ENCODE measurements around the gene ZNF438. TPM values are rescaled to one million over a fixed set of nuclear protein-coding genes. Genes with fewer than 3 reads are reported as not detected.
"Not testable (repeated sequence)": the region's sequence is repeated elsewhere in the genome, so short reads cannot be mapped to it uniquely, and the experiment has no call there.

The ZNF438 gene
- total RNA-seq, 1 donor from 2014 or later, result 1.3 TPM

DNA sequence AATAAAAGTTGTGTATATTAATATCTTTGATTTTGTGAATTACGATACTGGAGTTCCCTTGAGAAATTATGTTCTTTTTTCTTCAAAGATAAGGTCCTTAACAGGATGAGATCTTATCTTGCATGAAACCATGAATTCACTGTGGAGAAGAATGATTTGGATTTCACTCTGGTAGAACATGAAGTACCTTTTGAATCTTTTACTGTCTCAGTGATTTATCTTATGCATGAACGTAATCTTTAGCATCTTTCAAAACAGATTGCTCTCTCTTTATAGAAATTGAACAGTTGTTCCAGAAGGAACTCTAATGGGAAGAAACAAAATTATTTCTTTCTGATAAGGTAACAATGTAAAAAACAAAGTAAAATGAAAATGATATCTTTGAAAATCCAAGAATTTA, 11.0 kb upstream of the ZNF438 start:
- H3K36me3 ChIP-seq, result no peaks in the 10 kb centered on the region
- H3K4me1 ChIP-seq, result no peaks in the 10 kb centered on the region
- no peaks in the 10 kb centered on the region for H3F3A ChIP-seq (ENCODE audit: low read depth)
- Mint-ChIP-seq H3K27me3 (ENCODE audit: insufficient read depth, low read depth) (no peaks in the 10 kb centered on the region), H3K9me3 (peaks cover 9% of the 10 kb centered on the region), H3K27ac (no peak overlapping the region), H3K36me3 (no peaks in the 10 kb centered on the region), H3K4me3 (no peak overlapping the region), H3K4me1 (no peaks in the 10 kb centered on the region)
- H4K20me1 ChIP-seq (ENCODE audit: low read depth), result no peaks in the 10 kb centered on the region
- TF ChIP-seq EZH2phosphoT487 (IDR thresholded peaks at IDR 0.05) (no peak), EZH2 (IDR thresholded peaks at IDR 0.05) (no peak)
- TF ChIP-seq, protein P1, sequence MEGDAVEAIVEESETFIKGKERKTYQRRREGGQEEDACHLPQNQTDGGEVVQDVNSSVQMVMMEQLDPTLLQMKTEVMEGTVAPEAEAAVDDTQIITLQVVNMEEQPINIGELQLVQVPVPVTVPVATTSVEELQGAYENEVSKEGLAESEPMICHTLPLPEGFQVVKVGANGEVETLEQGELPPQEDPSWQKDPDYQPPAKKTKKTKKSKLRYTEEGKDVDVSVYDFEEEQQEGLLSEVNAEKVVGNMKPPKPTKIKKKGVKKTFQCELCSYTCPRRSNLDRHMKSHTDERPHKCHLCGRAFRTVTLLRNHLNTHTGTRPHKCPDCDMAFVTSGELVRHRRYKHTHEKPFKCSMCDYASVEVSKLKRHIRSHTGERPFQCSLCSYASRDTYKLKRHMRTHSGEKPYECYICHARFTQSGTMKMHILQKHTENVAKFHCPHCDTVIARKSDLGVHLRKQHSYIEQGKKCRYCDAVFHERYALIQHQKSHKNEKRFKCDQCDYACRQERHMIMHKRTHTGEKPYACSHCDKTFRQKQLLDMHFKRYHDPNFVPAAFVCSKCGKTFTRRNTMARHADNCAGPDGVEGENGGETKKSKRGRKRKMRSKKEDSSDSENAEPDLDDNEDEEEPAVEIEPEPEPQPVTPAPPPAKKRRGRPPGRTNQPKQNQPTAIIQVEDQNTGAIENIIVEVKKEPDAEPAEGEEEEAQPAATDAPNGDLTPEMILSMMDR (IDR thresholded peaks at IDR 0.05), result no peak
- no peak overlapping the region for H3K27ac ChIP-seq
- no peak overlapping the region for H3K4me2 ChIP-seq
- no peaks in the 10 kb centered on the region for H3K9me3 ChIP-seq (ENCODE audit: low read depth)
- H3K9ac ChIP-seq, result no peak overlapping the region
- no peaks in the 10 kb centered on the region for H3K27me3 ChIP-seq
- no peaks in the 10 kb centered on the region for H3K79me2 ChIP-seq (ENCODE audit: low read depth)
- H3K4me3 ChIP-seq, result no peak overlapping the region
- no peak overlapping the region for H2AFZ ChIP-seq (replicated peaks)
- no peak for DNase-seq (ENCODE audit: low spot score)

- TF ChIP-seq, protein P1 (IDR thresholded peaks at IDR 0.05), result no peak
- TF ChIP-seq EZH2 (IDR thresholded peaks at IDR 0.05), result no peak
- no peak for TF ChIP-seq EZH2phosphoT487 (IDR thresholded peaks at IDR 0.05)
- no peak overlapping the region for H3K4me3 ChIP-seq
- no peak overlapping the region for H3K9ac ChIP-seq
- H3K4me1 Mint-ChIP-seq, result no peaks in the 10 kb centered on the region
- H2AFZ ChIP-seq (replicated peaks), result no peak overlapping the region
- H3K4me3 Mint-ChIP-seq, result no peak overlapping the region
- H3K9me3 ChIP-seq (ENCODE audit: low read depth), result no peaks in the 10 kb centered on the region
- no peaks in the 10 kb centered on the region for H3K27me3 Mint-ChIP-seq (ENCODE audit: insufficient read depth, low read depth)
- no peaks in the 10 kb centered on the region for H3K79me2 ChIP-seq (ENCODE audit: low read depth)
- peaks cover 3% of the 10 kb centered on the region for H3K9me3 Mint-ChIP-seq
- H3K36me3 Mint-ChIP-seq, result no peaks in the 10 kb centered on the region
- H3K27ac ChIP-seq, result no peak overlapping the region
- H3K27me3 ChIP-seq, result no peaks in the 10 kb centered on the region
- no peaks in the 10 kb centered on the region for H4K20me1 ChIP-seq (ENCODE audit: low read depth)
- no peaks in the 10 kb centered on the region for H3K36me3 ChIP-seq
- peaks cover 7% of the 10 kb centered on the region for H3F3A ChIP-seq (ENCODE audit: low read depth)
- H3K27ac Mint-ChIP-seq, result no peak overlapping the region
- no peak for DNase-seq (ENCODE audit: low spot score)
- H3K4me2 ChIP-seq, result no peak overlapping the region
- peaks cover 6% of the 10 kb centered on the region for H3K4me1 ChIP-seq
Observed at GRCh38 chr10:31041011-31041410, 9.3 kb upstream of the ZNF438 start.

GRCh38 chr10:31039006-31039405, 7.3 kb upstream of the ZNF438 start:
- not testable (repeated sequence) for H3K27ac ChIP-seq; H3K4me3 Mint-ChIP-seq; H3K9me3 Mint-ChIP-seq; H3K36me3 ChIP-seq; H3K4me3 ChIP-seq; H2AFZ ChIP-seq (replicated peaks); H3K27ac Mint-ChIP-seq; H3K9me3 ChIP-seq (ENCODE audit: low read depth); H3K27me3 Mint-ChIP-seq (ENCODE audit: insufficient read depth, low read depth); H3K4me2 ChIP-seq; DNase-seq (ENCODE audit: low spot score); H3K36me3 Mint-ChIP-seq; H3K4me1 ChIP-seq; H3K4me1 Mint-ChIP-seq; H4K20me1 ChIP-seq (ENCODE audit: low read depth); H3K79me2 ChIP-seq (ENCODE audit: low read depth); H3K9ac ChIP-seq; H3K27me3 ChIP-seq
- peaks cover 13% of the 10 kb centered on the region for H3F3A ChIP-seq (ENCODE audit: low read depth)

- Histone ChIP-seq H3K79me2 (ENCODE audit: low read depth) (no peaks in the 10 kb centered on the region), H2AFZ (replicated peaks) (no peak overlapping the region), H3K4me3 (no peak overlapping the region), H3F3A (ENCODE audit: low read depth) (peaks cover 13% of the 10 kb centered on the region), H3K4me2 (no peak overlapping the region), H4K20me1 (ENCODE audit: low read depth) (no peaks in the 10 kb centered on the region), H3K9ac (no peak overlapping the region), H3K27ac (no peak overlapping the region), H3K9me3 (ENCODE audit: low read depth) (no peaks in the 10 kb centered on the region), H3K4me1 (peaks cover 9% of the 10 kb centered on the region), H3K27me3 (no peaks in the 10 kb centered on the region), H3K36me3 (no peaks in the 10 kb centered on the region)
- Mint-ChIP-seq H3K4me1 (peaks cover 4% of the 10 kb centered on the region), H3K9me3 (no peaks in the 10 kb centered on the region), H3K36me3 (no peaks in the 10 kb centered on the region), H3K27me3 (ENCODE audit: insufficient read depth, low read depth) (peaks cover 3% of the 10 kb centered on the region), H3K27ac (no peak overlapping the region), H3K4me3 (no peak overlapping the region)
- TF ChIP-seq, protein P1 (IDR thresholded peaks at IDR 0.05), result no peak
- TF ChIP-seq EZH2phosphoT487 (IDR thresholded peaks at IDR 0.05) (no peak), EZH2 (IDR thresholded peaks at IDR 0.05) (no peak)
- no peak for DNase-seq (ENCODE audit: low spot score)
Observed at GRCh38 chr10:31037749-31038148, 6.1 kb upstream of the ZNF438 start.

All from neural progenitor cell (in vitro differentiated cells).